Measurements from ENCODE around the gene CASKIN2. TPM values are rescaled to one million over a fixed set of nuclear protein-coding genes. Genes with fewer than 3 reads are reported as not detected.

CASKIN2 gene
- total RNA-seq, 1 donor from 2014 or later: 50.6 TPM

- Mint-ChIP-seq H3K4me1 (ENCODE audit: low read depth) (no peaks in the 10 kb centered on the region), H3K9me3 (ENCODE audit: low read depth) (no peaks in the 10 kb centered on the region), H3K27ac (no peak overlapping the region), H3K36me3 (ENCODE audit: insufficient read depth) (peaks cover 6% of the 10 kb centered on the region), H3K4me3 (ENCODE audit: low read depth) (no peak overlapping the region), H3K27me3 (no peaks in the 10 kb centered on the region)
- TF ChIP-seq, protein P1, sequence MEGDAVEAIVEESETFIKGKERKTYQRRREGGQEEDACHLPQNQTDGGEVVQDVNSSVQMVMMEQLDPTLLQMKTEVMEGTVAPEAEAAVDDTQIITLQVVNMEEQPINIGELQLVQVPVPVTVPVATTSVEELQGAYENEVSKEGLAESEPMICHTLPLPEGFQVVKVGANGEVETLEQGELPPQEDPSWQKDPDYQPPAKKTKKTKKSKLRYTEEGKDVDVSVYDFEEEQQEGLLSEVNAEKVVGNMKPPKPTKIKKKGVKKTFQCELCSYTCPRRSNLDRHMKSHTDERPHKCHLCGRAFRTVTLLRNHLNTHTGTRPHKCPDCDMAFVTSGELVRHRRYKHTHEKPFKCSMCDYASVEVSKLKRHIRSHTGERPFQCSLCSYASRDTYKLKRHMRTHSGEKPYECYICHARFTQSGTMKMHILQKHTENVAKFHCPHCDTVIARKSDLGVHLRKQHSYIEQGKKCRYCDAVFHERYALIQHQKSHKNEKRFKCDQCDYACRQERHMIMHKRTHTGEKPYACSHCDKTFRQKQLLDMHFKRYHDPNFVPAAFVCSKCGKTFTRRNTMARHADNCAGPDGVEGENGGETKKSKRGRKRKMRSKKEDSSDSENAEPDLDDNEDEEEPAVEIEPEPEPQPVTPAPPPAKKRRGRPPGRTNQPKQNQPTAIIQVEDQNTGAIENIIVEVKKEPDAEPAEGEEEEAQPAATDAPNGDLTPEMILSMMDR (IDR thresholded peaks at IDR 0.05; ENCODE audit: unreplicated experiment): no peak
- DNase-seq (ENCODE audit: low spot score, unreplicated experiment): no peak
These were observed 10.3 kb downstream of the CASKIN2 start for GRCh38 chr17:75505152-75505409.

- Mint-ChIP-seq H3K4me3 (ENCODE audit: low read depth) (no peak overlapping the region), H3K9me3 (ENCODE audit: low read depth) (no peaks in the 10 kb centered on the region), H3K36me3 (ENCODE audit: insufficient read depth) (peaks cover 6% of the 10 kb centered on the region), H3K27ac (no peak overlapping the region), H3K4me1 (ENCODE audit: low read depth) (no peaks in the 10 kb centered on the region), H3K27me3 (no peaks in the 10 kb centered on the region)
- DNase-seq (ENCODE audit: low spot score, unreplicated experiment): no peak
- TF ChIP-seq, protein P1 (IDR thresholded peaks at IDR 0.05; ENCODE audit: unreplicated experiment): peak; percentile 68
These were observed 10.8 kb downstream of the CASKIN2 start for GRCh38 chr17:75504347-75505151.

GRCh38 chr17:75503976-75504346 lies 11.4 kb downstream of the CASKIN2 start:
- no peaks in the 10 kb centered on the region for H3K4me1 Mint-ChIP-seq (ENCODE audit: low read depth)
- no peak overlapping the region for H3K4me3 Mint-ChIP-seq (ENCODE audit: low read depth)
- TF ChIP-seq, protein P1 (IDR thresholded peaks at IDR 0.05; ENCODE audit: unreplicated experiment): no peak
- H3K27ac Mint-ChIP-seq: no peak overlapping the region
- H3K9me3 Mint-ChIP-seq (ENCODE audit: low read depth): no peaks in the 10 kb centered on the region
- H3K36me3 Mint-ChIP-seq (ENCODE audit: insufficient read depth): peaks cover 6% of the 10 kb centered on the region
- H3K27me3 Mint-ChIP-seq: no peaks in the 10 kb centered on the region
- no peak for DNase-seq (ENCODE audit: low spot score, unreplicated experiment)

- no peak for DNase-seq (ENCODE audit: low spot score, unreplicated experiment)
- Mint-ChIP-seq H3K9me3 (ENCODE audit: low read depth) (no peaks in the 10 kb centered on the region), H3K27ac (no peak overlapping the region), H3K4me3 (ENCODE audit: low read depth) (no peak overlapping the region), H3K36me3 (ENCODE audit: insufficient read depth) (peaks cover 6% of the 10 kb centered on the region), H3K27me3 (no peaks in the 10 kb centered on the region), H3K4me1 (ENCODE audit: low read depth) (no peaks in the 10 kb centered on the region)
- TF ChIP-seq, protein P1 (IDR thresholded peaks at IDR 0.05; ENCODE audit: unreplicated experiment): no peak
These were observed 11.9 kb downstream of the CASKIN2 start for GRCh38 chr17:75503337-75503950.

DNA sequence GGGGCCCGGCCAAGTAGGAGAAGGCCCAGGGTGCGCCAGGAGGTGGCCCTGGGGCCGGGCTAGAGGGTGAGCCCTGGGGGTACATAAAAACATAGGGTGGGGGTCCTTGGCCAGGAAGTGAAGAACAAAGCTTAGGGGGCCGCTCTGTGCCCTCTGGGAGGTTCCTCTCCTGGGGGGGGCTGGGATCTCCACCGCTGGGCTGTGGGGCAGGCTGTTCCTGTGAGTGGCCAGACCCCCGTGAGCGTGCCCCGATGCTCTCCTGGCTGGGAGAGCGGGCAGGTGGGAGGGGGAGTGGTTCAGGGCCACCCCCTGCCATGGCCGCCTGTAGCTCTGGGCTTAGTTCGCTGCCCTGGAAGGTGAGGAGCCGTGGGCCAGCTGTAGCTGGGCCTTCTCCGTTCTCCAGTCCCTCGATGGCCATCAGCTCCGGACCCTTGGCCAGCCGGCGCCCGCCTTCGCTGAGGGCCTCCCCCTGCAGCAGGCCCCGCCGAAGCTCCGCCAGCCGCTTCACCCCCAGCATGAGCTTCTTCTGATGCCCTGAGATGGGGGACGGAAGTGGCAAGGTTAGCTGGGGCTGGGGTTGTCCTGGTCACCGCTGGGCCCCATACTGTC lies 12.5 kb downstream of the CASKIN2 start:
- no peaks in the 10 kb centered on the region for H3K27me3 Mint-ChIP-seq
- H3K4me1 Mint-ChIP-seq (ENCODE audit: low read depth): no peaks in the 10 kb centered on the region
- H3K27ac Mint-ChIP-seq: no peak overlapping the region
- TF ChIP-seq, protein P1 (IDR thresholded peaks at IDR 0.05; ENCODE audit: unreplicated experiment): no peak
- peaks cover 6% of the 10 kb centered on the region for H3K36me3 Mint-ChIP-seq (ENCODE audit: insufficient read depth)
- H3K4me3 Mint-ChIP-seq (ENCODE audit: low read depth): no peak overlapping the region
- no peaks in the 10 kb centered on the region for H3K9me3 Mint-ChIP-seq (ENCODE audit: low read depth)
- no peak for DNase-seq (ENCODE audit: low spot score, unreplicated experiment)

Measured in progenitor cell of endocrine pancreas (in vitro differentiated cells).